ENCODE results near the gene CYSTM1.

- TF ChIP-seq CTCF (IDR thresholded peaks at IDR 0.05 in 4 of 5, conservative IDR thresholded peaks at IDR 0.05 in 1 of 5) (no peak), POLR2A (IDR thresholded peaks at IDR 0.05) (no peak)
Observed at GRCh38 chr5:140142856-140143255, 32.1 kb upstream of the CYSTM1 start.
